Measurements from ENCODE around the gene SLC35C1.
A peak's percentile ranks its signal among the peaks of the same experiment; 100 is the strongest.
"Not testable (repeated sequence)": the region's sequence is repeated elsewhere in the genome, so short reads cannot be mapped to it uniquely, and the experiment has no call there.

SLC35C1 gene

GRCh38 chr11:45811571-45812290, 6.8 kb downstream of the SLC35C1 start:
- DNase-seq = no peak

GRCh38 chr11:45812581-45813548, 7.9 kb downstream of the SLC35C1 start:
- DNase-seq = no peak

- no peak for DNase-seq
These were observed 10.8 kb downstream of the SLC35C1 start for GRCh38 chr11:45815747-45816146.

GRCh38 chr11:45816614-45817013, 11.7 kb downstream of the SLC35C1 start:
- DNase-seq = no peak

- DNase-seq = no peak
These were observed 12.2 kb downstream of the SLC35C1 start for GRCh38 chr11:45817191-45817590.

GRCh38 chr11:45818961-45819605, 14.1 kb downstream of the SLC35C1 start:
- DNase-seq = no peak

- DNase-seq = no peak
These were observed 15.4 kb downstream of the SLC35C1 start for GRCh38 chr11:45820211-45820857.

GRCh38 chr11:45826492-45826891, 21.5 kb downstream of the SLC35C1 start:
- peak; percentile 39 for DNase-seq

GRCh38 chr11:45827123-45827522, 22.2 kb downstream of the SLC35C1 start:
- DNase-seq = no peak

GRCh38 chr11:45828996-45829395, 24.0 kb downstream of the SLC35C1 start:
- no peak for DNase-seq

- no peak for DNase-seq
These were observed 25.6 kb downstream of the SLC35C1 start for GRCh38 chr11:45830596-45830995.

- no peak for DNase-seq
These were observed 28.0 kb downstream of the SLC35C1 start for GRCh38 chr11:45832811-45833441.

GRCh38 chr11:45833761-45834160, 28.8 kb downstream of the SLC35C1 start:
- no peak for DNase-seq

- peak; percentile 74 for DNase-seq
These were observed 29.4 kb downstream of the SLC35C1 start for GRCh38 chr11:45834298-45834756.

GRCh38 chr11:45839204-45839603, 34.3 kb downstream of the SLC35C1 start:
- no peak for DNase-seq

GRCh38 chr11:45840251-45840650, 35.3 kb downstream of the SLC35C1 start:
- DNase-seq = not testable (repeated sequence)

GRCh38 chr11:45843158-45843924, 38.4 kb downstream of the SLC35C1 start:
- DNase-seq = peak; percentile 1

- DNase-seq = no peak
These were observed 40.1 kb downstream of the SLC35C1 start for GRCh38 chr11:45844822-45845578.

GRCh38 chr11:45846174-45846675, 41.3 kb downstream of the SLC35C1 start:
- DNase-seq = no peak

Data from GF-D8 (cell line).